Muscle of back (tissue), 11 donors: Measurements from ENCODE around the gene QKI. TPM values are rescaled to one million over a fixed set of nuclear protein-coding genes. Genes with fewer than 3 reads are reported as not detected.
A peak's percentile ranks its signal among the peaks of the same experiment; 100 is the strongest.

ENCODE experiments used
- DNase-seq, 3 donors: peaks; one replicate each; pipeline versions ENCODE4 v3.0.0 to v3.0.0-alpha.2; 2013
- polyA plus RNA-seq, 10 donors: library from polyadenylated mRNA; unstranded; fragments of 120-200 nt; gene quantifications; one replicate each; pipeline ENCODE4 v1.2.1, GENCODE V29; 2013; ENCODE audit not compliant: insufficient read length in 10 of 10

QKI gene
- polyA plus RNA-seq, 10 donors, result 200 to 276 (median 234) TPM

DNA sequence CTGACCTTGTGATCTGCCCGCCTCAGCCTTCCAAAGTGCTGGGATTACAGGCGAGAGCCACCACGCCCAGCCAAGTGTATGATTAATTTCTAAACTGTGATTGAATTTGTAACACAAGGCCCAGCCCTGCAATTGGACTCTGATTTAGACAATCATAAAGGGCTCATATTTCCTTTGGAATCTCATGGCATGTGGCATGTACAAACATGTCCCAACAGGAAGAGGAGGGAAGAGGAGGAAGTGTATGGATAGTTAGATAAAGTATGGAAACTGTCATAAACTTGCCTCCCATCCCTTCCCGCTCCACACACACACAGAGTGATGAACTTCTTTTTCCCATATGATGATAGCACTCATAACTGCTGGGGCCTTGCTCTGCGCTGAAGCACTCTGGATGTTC, 27.2 kb upstream of the QKI start:
- DNase-seq, result peak in 1 of 3 donors; percentile 27

DNA sequence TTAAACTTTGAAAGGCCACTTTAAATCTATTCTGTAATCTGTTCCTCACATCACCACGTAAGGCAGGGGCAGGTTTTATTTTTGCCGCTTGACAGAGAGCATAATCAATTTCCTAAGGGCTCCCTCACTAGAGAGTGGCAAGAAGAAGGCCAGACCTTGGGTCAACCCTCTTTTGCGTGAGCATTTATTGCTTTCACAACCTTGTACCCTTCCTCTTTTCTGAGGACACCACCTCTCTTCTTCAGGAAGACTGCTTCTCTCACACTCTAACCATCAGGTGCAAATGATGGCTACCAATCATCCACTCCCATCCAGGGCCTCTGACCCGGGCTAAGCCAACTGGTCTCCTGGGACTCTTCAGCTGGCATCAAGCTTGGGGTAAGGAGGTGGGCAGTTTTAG, 25.2 kb upstream of the QKI start:
- DNase-seq, result no peak

DNA sequence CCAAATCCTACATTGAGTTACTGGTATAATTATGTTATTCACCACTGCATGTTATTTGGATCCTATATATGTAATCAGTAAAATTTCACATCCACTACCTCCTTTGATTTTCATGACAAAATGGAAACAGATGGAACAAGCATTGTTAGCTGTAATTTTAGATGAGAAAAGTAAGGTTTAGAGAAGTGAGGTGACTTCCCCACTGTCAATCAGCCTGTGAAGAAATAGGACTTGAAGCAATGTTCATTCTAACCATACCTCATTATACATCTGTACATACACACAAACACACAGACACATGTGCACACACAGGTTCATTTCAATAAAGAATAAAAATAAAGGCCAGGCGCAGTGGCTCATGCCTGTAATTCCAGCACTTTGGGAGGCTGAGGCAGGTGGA, 23.7 kb upstream of the QKI start:
- DNase-seq, result no peak

DNA sequence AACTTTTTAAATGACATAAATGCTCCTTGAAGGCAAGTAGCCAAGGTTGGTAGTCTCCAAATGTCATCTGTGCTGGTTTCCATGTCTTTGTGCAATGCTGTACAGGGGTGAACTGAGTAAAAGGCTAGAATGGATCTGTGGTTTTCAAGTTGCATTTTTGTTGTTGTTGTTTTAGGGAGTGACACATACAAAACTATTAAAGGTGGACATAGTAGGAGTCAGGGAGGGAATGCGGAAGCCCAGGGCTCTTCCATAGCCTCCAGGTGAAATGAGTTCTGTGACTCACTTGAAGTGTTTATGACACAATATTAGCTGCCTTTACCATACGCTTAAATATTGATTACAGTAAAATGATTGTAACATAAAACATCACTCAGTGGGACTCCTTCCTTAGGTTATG, 22.5 kb upstream of the QKI start:
- DNase-seq, result no peak

DNA sequence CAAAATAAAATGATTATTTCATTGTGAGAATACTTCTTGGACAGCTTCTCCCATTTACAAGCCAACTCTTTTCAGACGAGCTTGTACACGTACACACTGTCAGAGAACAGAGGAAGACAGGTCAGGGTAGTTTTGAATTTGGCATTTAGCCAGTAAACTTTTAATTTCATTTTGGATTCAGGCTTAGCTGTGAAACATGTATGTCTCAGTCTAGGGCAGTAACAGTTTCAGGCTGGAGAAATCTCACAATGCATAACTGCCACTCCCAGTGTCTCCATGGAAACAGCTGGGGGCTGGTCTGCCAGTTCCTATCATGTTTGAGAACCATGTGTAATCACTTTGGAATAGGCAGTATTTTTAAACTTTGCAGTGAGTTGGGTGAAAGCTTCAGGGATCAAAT, 22.0 kb upstream of the QKI start:
- DNase-seq, result peak in 2 of 3 donors; percentile 36 to 70

DNA sequence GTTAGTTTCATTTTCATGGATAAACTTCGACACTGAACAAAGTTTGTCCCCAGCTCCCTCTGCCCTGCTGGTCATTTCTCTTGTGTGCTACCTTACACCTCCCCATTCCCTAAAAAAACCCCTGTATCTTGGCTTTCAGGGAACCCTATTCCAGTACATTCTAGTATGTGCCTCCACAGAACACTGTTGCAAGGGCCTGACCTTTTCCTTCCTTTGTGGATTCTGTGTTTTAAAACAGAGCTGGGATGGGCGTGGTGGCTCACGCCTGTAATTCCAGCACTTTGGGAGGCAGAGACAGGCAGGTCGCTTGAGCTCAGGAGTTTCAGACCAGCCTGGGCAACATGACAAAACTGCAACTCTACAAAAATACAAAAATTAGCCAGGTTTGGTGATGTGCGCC, 20.6 kb upstream of the QKI start:
- no peak for DNase-seq

DNA sequence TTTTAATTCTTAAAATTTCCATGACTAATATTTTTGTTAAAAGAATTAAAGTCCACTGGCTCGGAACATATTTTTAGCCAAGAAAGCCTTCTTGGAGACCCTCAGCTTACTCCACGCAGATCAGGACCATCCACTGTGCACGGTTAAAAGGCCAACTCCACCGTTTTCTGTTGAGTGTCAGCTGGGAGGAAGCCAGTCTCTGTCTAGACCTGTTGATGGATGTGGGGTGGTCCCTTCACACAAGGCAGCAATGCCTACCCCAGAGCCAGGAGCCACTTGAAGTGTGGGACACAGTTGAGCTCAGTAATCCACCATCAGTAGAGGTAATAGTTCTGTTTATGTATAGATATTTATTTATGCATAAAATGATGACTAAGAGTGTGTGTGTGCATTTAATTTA, 19.9 kb upstream of the QKI start:
- no peak for DNase-seq

DNA sequence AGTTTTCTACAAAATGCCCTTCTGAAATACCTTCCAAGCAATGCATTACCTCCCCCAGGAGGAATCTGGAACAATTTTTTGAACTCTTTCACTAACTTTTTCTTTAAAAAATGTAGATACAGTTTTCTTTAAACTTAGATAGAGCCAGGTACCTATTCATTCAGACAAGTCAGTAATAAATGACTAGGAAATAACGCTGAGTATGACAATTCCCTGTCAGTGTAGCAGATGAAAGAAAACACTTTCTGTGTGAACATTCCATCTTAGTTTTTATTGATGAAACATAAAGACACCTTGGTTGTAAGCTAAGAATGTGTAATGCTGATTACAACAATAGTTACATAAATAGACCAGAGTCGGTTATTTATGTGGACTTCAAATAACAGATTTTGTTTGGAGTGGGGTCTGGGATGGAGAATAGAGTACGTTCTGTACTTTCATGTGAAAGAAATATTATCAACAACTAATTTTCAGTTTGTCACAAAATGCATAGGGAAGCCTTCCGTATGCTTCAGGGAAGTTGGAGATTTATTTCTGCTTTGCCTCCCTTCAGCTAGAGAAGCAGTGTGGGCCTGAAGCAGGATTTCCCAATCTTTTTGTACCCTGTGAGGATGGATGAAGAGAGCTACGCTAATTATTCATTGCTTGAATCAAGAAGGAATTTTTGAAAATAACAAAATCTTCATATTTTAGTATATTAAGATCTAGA, 19.2 kb upstream of the QKI start:
- no peak for DNase-seq

DNA sequence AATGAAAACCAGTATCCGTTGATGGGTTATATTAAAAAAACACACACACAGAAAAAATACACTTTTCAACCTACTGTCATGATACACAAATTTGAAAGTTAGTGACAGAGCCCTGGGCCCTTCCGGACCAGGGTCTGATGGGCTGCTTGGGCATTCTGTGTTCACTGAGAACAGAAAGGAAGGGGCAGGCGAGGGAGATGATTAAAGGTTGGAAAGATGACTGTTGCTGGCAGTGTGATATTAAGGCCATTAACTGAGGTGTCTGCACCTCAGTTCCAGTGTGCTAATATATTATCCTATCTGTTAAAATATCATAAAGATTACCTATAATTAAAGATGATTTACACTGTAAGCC, 18.7 kb upstream of the QKI start:
- no peak for DNase-seq

DNA sequence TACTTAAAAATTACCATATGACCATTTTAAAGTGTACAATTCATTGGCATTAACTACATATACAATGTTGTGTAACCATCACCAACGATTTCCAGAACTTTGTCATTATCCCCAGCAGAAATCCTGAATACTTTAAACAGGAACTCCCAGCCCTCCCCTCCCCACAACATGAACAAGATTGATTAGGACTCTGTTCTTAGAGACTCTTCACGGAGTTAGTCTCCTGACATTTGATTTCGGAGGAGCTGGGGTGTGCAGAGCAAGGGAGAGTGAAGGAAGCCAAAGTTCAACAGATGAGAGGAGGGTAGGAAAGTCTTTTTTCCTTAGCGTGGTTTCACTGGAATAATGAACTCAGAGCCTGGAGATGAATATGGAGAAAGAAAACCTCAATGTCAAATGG, 17.2 kb upstream of the QKI start:
- DNase-seq, result no peak

DNA sequence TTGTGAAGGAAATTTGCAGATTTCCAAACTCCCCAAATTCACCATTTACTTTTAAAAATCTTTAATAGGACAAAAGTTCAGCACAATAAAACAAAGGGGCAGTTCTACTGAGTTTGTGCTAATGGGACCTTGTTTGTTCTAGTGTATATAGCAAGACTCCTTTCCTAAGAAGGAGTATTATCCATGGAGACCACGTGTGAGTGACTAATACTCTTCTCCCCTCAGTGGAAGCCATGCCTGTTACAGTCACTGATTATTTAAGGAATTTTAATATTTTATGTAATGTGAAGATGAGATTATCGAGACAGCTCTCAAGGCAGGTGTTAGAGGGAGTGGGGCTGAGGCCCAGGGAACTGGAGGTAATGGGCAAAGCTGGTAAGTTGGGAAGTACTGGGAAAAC, 16.4 kb upstream of the QKI start:
- DNase-seq, result no peak

DNA sequence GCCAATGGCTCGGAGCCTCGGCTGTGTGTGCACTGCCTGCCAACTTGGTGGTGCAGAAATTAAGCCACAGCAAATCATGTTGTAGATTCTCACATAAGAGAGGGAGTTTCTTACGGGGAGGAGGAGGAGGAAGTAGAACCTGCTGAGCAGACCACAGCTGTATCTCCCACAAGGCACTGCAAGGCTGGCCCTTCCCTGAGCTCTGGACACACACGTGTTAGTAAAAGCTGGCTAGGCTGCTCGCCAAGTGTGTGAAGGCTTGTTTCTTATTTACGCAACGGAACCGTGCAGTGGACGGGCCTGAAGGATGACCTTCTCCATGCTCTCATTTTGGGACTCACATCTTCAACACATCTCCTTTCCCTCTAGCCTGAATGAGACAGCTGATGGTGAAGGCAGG, 15.7 kb upstream of the QKI start:
- peak in 1 of 3 donors; percentile 70 for DNase-seq

DNA sequence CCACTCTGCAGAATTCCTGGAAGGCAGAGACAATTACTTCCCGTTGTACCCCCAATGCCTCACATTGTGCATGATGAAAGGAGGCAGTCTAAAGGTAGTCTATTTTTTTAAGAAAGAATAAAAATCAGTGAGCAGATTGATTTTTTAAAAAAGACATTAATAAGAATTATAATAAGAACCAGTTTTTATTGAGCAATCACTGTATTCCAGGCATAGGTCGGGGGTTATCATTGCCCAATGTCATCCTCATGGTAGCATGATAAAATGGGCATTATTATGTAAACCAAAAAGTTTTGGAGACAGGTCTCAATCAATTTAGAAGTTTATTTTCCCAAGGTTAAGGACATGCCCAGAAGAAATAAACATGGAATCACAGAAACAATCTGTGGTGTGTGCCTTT, 14.0 kb upstream of the QKI start:
- DNase-seq, result no peak

DNA sequence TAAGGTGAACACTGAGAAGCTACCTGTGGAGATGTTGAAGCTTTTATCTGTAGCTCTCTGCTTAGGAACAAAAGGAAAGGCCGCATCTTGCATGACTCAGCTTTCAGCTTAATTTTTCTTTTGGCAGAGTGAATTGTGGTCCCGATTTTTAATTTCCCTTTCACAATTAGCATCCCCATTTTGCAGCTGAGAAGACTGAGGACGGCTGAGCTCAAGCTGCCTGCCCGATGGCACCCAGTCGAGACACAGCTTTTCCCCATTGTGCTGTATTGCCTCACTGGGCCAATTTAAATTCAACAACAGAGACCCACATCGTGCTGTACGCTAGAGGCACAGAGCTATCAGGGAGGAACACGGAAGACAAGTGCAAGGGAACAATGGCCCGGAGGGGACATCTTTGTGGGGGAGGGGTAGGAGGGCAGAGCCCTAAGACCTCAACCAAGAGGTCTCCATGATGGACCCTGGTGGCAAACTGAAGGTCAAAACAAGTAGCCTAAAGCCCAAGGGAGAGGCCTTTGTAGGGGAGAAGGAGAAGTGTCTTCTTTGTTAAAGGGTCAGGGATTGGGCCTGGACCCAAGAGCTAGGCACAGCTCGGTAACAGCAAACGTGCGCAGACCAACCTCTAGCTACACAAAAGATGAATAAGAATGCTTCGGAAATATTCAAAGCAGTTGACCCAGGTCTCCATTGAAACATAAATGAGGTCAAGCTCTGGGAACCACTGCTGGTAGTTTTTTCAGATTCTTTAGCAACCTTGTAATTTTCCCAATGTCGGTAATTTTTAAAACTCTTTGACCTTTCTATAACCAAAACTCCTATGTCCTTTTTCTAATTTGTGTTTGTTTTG, 13.3 kb upstream of the QKI start:
- no peak for DNase-seq

DNA sequence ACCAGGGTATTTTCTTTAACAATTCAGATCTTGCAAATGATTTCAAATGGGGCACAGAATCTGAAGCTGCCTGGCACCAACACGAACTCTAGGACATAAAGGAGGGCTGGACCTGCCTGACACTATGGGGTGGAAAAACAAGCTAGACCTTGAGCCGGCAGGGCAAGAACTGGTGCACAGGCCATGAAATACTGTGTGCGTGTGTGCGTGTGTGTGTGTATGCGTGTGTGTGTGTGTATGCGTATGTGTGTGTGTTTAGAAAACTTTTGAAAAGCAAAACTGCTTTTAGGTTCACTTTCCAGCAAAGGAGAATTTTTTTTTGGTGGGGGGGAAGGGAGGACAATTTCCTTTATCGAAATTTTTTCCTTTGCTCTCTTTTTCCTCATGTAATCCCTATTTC, 11.9 kb upstream of the QKI start:
- DNase-seq, result no peak

DNA sequence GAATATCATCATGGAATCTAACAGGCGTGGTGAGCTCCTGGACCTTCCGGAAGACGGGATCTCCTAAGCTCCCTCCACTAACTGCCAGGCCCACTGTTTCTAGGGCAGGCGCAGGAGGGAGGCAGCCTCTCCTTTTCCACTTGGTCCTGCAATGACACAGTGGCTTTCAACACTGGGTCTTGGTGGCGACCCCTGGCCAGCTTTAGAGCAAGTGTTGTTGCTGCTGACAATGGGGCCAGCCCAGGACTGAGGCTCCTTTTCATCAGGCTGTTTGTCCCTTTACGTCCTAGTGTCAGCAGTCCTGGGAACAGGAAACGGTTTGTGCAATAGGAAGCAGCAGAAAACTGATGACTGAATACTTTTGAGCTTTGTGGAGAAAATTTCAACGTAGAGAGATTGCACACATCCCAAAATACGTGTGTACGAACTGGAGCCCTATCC, 9.7 kb upstream of the QKI start:
- peak in 1 of 3 donors; percentile 56 for DNase-seq

DNA sequence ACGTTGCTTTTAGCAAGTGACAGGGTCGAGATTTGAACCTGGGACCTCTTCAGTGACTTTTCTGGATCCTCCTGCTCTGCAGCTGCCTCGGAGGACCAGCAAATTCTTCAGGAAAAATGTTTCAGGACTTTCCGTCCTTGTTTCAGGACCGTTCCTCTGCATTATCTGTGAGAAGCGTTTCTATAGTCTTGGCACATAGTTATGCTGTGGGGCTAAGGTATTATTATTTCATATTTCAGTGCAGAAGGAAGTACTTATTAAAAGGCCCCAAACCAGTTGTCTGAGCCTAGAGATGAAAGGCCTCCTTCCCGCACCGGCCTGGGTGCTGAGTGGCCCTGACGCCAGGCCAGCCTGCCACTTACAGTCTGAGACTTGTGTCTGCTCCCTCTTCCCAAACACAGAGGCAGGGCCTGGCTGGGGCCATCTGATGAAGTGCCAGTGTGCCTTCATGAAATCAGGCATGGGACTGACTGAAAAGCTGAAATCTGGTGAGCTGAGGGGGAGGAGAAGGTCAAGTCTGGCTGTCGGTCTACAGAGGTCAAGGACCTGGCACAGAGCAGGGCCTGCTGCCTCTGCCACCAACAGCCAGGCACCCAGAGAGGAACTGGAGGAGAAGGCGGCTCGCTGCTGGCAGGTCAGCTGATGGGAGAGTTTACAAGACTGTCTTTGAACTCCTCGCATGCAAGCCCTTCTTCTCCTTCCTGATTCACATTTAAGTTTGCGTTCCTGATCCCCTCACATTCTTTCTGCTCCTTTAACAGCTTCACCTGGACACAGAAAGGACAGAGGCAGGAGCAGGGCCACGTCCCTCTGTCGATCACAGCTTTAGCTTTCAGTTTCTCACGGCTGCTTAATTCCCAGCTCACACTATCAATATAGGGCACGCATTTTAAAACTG, 8.9 kb upstream of the QKI start:
- peak in 1 of 3 donors; percentile 81 for DNase-seq

DNA sequence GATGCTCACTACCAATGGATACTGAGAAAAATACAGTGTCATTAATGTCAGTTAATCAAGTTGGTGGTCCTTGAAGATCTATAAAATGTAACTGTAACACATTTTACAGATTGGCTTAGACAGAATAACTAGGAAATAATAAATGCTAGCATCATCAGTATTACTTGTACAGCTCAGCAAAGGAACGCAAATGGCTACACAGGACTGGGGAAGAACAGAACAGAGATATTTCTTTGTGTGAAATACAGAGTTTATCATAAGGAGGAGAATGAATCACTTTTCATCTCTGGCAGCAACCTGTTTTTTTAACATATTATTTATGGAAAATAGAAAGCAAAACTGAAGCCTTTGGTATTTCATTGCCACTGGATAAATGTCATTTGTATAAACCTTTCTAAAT, 8.2 kb upstream of the QKI start:
- no peak for DNase-seq

DNA sequence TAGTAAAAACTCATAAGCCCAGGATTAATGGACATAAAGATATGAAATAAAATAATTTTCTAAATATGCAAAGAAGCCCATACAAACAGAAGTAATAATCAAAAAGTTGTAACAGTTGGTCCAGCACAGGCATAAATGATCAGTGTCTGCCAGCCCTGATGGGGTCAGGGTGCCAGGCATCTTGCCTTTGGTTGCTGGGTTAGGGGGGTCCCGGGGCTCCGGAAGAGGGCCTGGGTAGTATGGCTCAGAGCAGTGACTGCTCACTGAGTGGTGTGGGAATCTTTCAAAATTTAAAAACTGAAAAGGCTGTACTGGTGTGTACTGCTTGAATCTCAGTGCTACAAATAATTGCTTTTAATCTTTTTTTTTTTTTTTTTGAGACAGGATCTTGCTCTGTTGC, 7.7 kb upstream of the QKI start:
- no peak for DNase-seq

DNA sequence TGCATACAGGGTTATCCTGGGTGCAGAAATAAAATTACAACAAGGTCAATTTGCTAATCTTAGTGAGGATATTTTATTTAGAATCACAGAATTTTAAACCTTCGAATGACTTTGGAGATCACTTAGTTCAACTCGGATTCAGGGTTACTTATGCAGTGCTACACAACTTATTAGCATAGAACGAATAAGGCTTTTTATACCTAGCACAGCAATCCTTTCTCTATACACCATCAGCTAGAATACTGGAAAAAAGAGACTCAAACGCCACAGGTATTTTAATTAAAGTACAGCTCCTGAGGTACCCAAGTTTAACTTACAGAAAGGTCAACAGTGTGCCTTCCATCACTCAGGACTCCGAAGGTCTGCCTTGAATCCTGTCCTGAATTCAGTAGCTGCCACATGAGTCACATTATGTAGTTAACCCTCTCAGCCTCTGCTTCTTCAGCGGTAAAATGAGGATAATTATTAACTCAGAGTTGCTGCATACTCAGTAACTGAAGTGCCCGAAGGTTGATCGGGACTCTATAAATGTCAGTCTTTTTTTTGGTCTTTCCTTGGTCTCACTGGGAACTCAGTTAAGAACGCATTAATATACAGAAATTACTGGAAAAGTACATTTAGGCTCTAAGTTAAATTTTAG, 6.0 kb upstream of the QKI start:
- no peak for DNase-seq

DNA sequence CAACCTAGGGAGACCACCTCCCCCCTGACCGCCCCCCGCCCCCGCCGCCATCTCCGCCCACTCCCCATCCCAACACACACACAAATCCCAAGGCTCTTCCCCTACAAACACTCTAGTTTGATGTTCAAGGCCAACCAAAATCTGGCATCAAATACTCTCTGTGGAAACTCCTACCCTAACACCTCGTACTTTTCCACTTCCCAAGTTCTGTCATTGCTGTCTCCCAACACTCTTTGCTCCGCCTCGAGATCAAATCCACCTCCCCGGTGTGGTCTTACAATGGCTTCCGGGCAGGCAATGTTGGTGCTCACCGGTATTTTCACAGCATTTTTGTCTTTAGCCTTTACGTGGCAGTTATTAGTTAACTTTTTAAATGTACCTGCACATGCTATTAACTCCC, 4.8 kb upstream of the QKI start:
- DNase-seq, result no peak

DNA sequence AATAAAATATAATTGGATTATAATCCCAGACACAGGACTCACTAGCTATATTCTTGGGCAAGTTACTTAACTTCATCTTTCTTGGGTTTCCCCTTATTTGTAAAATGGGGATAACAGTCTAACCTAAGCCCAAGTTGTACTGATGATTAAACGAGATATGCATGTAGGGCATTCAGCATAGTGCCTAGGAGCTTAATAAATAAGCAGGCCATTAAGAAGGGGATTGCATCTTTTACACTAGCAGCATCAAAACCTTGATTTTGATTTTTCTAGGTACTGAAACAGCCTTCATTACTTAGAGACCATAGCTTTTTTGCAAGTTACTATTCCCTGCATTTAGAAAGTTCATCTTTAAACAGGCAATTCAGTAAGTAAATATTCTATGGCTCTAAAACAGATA, 2.2 kb upstream of the QKI start:
- no peak for DNase-seq
